Globus pallidus (tissue), 1 donor: ENCODE data around the gene ZNF786.
"Not testable (repeated sequence)": the region's sequence is repeated elsewhere in the genome, so short reads cannot be mapped to it uniquely, and the experiment has no call there.

Experiments
- DNase-seq: peaks from one replicate; pipeline ENCODE4 v3.0.0-alpha.2; 2015; ENCODE audit warnings: low spot score

Gene ZNF786, protein sequence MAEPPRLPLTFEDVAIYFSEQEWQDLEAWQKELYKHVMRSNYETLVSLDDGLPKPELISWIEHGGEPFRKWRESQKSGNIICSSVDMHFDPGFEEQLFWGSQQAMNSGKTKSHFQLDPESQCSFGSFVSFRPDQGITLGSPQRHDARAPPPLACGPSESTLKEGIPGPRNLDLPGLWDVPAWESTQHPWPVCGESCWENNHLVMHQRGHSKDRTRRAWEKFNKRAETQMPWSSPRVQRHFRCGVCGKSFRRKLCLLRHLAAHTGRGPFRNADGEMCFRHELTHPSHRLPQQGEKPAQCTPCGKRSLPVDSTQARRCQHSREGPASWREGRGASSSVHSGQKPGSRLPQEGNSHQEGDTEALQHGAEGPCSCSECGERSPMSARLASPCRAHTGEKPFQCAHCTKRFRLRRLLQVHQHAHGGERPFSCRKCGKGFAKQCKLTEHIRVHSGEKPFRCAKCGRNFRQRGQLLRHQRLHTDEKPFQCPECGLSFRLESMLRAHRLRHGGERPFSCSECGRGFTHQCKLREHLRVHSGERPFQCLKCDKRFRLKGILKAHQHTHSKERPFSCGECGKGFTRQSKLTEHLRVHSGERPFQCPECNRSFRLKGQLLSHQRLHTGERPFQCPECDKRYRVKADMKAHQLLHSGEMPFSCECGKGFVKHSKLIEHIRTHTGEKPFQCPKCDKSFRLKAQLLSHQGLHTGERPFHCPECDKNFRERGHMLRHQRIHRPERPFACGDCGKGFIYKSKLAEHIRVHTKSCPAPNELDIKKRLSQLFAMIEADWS

DNA sequence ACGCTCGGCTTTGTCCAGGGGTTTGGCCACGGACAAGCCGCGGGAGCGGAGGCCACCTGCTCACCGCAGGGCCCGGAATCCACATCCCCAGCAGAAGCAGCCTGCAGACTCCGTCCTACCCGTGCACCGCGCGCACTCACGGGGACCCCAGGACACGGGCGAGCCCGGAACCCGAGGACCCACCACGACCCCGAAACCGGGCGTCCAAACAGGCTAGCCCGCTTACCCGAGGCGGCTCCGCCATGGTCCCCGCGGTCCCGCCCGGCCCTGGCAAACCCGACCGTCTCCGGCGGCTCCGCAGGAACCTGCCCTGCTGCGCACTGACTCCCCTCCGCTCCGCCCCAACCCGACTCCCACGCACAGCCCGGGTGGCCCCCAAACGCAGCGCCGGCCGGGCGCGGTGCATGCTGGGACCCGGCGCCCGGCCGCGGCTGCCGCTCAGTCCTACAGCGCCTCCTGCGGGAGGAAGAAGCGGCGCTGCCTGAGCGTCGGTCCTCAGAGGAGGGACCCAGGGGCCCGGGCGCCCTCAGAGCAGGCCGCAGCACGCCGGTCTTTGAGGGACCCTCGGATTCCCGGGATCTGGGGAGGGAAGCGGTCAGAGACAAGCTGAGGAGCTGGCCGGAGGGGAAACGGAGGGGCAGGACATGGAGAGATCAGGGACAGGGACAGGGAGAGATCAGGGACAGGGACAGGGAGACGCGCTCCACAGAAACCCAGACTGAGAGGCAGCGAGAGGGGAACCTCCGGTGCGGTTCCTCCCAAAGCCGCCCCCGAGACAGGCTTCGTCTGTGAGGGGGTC is at the start of gene ZNF786:
Gene ZNF786, minus strand, starts transcription at position 322 of the 799 bp plus-strand sequence. Its CDS starts 78 bp downstream, at position 244.
- DNase-seq: peak; percentile 88

GRCh38 chr7:149136118-149136517 is 45.6 kb upstream of the ZNF786 start:
- DNase-seq: no peak

DNA sequence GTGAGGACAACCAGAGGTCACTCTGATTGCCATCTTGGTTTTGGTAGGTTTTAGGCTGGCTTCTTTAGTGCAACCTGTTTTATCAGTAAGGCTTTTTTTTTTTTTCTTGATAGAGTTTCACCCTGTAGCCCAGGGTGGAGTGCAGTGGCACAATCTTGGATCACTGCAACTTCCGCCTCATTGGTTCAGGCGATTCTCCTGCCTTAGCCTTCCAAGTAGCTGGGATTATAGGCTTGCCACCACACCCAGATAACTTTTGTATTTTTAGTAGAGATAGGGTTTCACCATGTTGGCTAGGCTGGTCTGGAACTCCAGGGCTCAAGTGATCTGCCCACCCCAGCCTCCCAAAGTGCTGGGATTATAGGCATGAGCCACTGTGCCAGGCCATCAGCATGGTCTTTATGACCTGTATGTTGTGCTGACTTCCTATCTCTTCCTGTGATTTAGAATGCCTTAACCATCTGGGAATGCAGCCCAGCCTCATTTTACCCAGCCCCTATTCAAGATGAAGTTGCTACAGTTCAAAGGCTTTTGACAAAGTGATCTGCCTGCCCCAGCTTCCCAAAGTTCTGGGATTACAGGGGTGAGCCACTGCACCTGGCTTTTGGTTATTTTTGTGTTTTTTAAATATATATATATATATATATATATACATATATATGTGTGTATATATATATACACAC is 42.7 kb upstream of the ZNF786 start:
- no peak for DNase-seq

DNA sequence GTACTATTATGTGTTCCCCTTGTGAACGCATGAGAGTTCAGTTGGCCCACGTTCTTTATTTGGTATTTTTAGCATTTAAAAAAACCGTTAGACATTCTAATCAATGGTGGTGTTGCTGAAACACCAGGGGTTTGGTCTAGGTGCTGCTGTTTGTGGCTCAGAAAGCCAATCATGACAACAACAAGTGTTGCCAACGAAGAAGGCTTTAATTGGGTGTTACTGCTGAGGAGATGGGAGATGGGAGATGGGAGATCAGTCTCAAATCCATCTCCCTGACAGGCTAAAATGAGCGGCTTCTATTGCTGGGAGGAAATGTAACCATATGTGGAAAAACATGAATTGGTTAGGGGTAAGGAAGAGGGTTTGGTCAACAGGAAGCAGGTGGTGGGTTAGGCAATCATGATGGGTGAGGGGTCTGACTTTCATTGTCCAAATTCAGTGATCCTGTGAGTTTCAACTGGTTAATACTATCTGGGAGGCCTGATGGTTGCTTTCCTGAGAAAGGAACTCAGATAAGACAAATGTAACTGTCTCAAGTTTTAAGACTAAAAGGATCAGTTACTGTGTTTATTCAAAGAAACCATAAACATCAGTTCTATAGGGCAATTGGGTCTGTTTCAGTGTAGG is 40.2 kb upstream of the ZNF786 start:
- no peak for DNase-seq

DNA sequence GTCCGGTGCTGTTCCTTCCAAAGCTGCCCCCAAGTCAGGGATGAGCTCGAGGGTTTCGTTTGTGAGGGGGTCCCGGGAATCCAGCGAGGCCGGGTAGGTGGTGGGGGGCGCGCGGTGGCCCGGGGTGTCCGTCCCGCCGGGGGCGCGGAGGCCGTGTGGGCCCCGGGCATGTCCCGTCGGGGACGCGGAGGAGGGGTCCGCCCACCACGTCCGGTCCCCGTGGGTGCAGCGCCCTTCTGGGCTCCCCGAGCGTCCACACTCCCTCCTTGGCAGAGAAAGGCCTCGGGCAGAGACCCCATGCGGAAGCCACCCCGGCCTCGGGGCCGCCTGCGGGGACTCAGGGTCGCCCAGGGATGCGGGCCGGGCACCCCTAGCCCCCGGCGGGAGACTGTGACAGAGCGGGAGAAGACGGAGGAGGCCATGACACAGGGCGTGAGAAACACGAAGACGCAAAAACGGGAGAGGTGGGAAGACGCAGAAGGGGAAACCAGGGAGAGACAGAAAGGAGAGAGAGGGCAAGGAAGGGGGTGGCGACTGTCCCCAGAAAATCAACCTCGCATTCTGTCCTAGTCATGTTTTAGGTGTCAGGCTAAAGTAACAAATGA is 36.2 kb upstream of the ZNF786 start:
- DNase-seq: peak; percentile 49

DNA sequence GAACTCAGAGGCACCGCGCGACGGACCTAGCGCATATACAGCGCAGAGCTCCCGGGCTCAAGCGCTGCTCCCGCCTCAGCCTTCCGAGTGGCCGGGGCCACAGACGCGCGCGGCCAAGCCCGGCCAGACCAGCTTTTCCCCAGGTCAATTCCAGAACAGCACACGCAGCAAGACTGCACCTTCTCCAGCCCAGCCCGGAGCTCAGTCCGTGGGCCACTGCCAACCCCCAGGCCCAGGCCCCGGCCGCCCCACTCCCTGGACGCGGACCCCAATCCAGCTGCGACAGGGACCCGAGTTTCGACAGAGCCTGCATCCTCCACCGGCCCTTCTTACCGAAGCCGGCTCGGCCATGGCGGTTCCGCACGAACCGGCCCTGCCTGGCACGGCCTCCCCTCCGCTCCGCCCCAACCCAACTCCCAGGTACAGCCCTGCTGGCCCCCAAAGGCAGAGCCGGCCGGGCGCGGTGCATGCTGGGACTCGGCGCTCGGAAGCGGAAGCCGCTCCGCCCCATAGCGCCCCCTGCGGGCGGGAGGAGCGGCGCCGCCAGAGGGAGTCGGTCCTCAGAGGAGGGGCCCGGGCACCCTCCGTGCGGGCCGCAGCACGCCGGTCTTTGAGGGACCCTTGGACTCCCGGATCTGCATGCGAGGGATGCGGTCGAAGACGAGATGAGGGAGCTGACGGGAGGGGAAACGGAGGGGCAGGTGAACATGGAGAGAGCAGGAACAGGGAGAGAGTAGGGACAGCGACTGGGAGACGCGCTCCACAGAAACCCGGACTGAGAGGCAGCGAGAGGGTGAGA is 35.5 kb upstream of the ZNF786 start, which contains the start of gene ZNF425:
Gene ZNF425, minus strand, starts transcription at position 462 of the 799 bp plus-strand sequence. Its CDS starts 111 bp downstream, at position 351.
- peak; percentile 88 for DNase-seq

- no peak for DNase-seq
Measured at GRCh38 chr7:149125189-149125862, 34.8 kb upstream of the ZNF786 start.

- no peak for DNase-seq
Measured at GRCh38 chr7:149109969-149110368, 19.5 kb upstream of the ZNF786 start.

DNA sequence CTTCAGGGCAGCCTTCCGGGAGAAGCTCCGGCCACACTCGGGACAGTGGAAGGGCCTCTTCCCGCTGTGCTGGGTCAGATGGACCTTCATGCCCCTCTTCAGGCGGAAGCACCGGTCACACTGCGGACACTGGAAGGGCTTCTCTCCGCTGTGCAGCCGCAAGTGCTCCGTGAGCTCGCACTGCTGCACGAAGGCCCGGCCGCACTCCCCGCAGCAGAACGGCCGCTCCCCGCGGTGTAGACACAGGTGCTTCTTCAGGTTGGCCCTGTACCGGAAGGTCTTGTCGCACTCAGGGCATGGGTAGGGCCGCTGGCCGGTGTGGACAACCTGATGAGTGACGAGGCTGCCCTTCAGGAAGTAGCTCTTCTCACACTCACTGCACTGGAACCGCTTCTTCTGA is 14.2 kb upstream of the ZNF786 start:
- DNase-seq: no peak

DNA sequence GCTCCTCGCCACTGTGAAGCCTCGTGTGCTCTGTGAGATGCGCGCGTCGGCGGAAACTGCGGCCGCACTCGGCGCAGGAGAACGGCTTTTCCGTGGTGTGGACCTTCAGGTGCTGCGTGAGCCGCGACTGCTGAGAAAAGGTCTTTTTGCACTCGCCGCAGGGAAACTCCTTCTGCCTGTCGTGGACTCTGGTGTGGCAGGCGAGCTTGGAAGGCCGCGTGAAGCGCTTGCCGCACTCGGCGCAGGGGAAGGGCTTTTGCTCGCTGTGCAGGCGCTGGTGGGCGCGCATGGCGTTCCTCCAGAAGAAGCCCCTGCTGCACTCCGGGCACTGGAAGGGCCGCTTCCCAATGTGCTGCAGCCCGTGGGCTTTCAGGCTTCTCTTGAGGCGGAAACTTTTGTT is 13.7 kb upstream of the ZNF786 start:
- DNase-seq: no peak

DNA sequence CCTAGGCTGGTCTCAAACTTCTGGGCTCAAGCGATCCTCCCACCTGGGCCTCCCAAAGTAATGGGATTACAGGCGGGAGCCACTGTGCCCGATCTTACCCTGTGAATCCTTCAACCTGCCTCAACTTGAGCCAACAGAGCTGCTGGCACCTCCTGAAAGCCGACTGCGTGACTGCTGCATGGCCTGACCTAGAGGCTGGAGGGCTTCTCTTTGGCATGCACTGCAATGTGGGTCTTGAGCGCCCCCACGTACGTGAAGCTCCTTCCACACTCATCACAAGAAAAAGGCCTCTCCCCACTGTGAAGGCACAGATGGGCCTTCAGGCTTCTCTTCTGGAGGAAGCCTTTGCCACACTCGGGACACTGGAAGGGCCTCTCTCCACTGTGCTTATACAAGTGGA is 12.9 kb upstream of the ZNF786 start:
- DNase-seq: no peak

- DNase-seq: no peak
Measured at GRCh38 chr7:149102666-149103065, 12.1 kb upstream of the ZNF786 start.

GRCh38 chr7:149100821-149101220 is 10.3 kb upstream of the ZNF786 start:
- DNase-seq: no peak

DNA sequence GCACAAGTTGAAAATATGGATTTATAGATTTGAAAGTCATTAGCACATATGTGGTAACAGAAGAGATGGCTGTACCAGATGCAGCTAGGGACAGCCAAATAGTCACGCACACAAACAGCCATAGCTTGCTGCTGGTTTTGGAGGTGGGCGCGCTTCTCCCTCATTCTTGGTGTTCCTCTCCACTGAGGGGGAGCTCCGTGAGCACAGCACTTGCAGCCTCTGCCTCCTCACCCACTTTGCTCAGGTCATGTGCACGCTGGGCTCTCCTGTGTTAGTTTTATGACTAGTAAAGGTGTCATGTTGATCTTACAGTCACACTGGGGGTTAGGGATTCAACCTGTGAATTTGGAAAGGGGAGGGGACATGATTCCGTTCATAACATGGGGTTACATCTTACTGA is 8.5 kb upstream of the ZNF786 start:
- no peak for DNase-seq

- no peak for DNase-seq
Measured at GRCh38 chr7:149097088-149097487, 6.6 kb upstream of the ZNF786 start.

- no peak for DNase-seq
Measured at GRCh38 chr7:149093228-149093627, 2.7 kb upstream of the ZNF786 start.

DNA sequence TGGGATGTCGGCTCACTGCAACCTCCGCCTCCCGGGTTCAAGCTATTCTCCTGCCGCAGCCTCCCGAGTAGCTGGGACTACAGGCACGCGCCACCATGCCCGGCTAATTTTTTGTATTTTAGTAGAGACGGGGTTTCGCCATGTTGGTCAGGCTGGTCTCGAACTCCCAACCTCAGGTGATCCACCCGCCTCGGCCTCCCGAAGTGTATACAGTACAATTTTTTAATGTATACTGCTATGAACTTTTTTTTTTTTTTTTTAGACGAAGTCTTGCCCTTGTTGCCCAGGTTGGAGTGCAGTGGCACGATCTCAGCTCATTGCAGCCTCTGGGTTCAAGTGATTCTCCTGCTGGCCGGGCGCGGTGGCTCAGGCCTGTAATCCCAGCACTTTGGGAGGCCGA is 1.7 kb upstream of the ZNF786 start:
- DNase-seq: not testable (repeated sequence)

GRCh38 chr7:149087376-149087775 is 3.1 kb downstream of the ZNF786 start:
- DNase-seq: no peak

GRCh38 chr7:149085866-149086265 is 4.7 kb downstream of the ZNF786 start:
- no peak for DNase-seq
